Measurements from ENCODE around the gene MYCBPAP.

Gene MYCBPAP

GRCh38 chr17:50563092-50563511, 54.9 kb downstream of the MYCBPAP start:
- no peak overlapping the region for H3K4me3 ChIP-seq (ENCODE audit: low read depth, low read length)
- DNase-seq (ENCODE audit: low read depth) = no peak
- TF ChIP-seq CTCF (IDR thresholded peaks at IDR 0.05; ENCODE audit: low read depth, low read length, missing control alignments) = peak; percentile 11

DNA sequence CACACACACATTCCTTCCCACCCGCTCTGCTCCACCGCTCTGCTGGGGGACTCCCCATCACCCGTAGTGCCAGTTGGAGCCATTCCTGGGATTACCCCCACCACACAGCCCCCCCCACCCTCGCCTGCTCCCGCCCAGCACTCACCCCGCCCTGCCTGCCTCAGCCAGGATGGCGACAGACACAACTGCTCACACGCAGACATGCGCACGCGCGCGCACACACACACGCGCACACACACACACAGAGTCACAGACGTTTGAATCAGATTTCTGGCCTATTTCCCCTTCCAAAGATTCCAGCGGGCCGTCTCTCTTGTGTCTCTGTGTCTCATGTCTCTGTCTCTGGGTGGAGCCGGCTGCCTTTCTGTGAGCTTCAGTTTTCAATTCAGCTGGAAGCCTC, 56.7 kb downstream of the MYCBPAP start:
- no peak for DNase-seq (ENCODE audit: low read depth)
- H3K4me3 ChIP-seq (ENCODE audit: low read depth, low read length) = no peak overlapping the region
- no peak for TF ChIP-seq CTCF (IDR thresholded peaks at IDR 0.05; ENCODE audit: low read depth, low read length, missing control alignments)

DNA sequence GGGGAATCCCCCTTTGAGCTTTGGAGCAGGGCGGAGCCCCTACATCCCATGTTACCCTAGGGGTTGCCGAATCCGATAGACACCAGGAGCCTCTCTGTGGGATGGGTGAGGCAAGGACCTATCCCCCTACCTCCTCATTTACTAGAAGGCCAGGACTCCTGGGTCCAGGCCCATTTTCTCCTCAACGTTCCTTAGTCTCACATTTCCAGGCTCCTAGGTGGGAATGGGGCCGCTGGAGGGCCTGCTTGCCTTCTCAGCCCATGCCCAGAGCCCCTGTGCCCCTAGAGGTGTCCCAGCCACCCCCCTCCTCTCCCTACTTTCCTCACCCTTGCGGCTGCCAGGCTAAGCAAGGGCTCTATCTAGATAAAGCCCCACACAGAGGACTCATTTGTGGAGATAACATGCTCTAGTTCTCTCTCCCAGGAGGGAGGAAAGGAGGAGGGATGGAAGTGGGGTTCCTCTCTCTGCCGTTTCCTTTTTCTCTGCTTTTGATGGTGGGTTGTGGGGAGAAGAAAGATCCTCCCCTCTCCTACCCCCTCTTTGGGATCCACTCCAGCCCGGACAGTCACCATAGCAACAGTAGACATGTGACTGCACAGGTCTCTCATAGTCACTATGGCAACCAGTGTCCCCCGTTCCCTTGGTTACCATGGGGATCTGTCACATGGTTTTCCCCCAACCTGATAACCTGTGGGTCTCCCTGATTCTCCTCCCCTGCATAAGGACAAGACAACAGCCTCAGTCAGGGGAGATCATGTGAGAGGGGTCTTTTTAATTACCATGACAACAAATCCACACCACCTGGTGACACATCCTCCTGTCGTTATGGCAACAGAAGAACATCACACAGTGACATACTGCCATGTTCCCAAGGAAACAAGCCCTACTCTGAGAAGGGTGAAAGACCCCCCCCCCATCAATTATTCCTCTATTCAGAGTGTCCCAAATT, 57.4 kb downstream of the MYCBPAP start:
- TF ChIP-seq CTCF (IDR thresholded peaks at IDR 0.05; ENCODE audit: low read depth, low read length, missing control alignments) = no peak
- no peak overlapping the region for H3K4me3 ChIP-seq (ENCODE audit: low read depth, low read length)
- no peak for DNase-seq (ENCODE audit: low read depth)

- no peak for DNase-seq (ENCODE audit: low read depth)
- no peak for TF ChIP-seq CTCF (IDR thresholded peaks at IDR 0.05; ENCODE audit: low read depth, low read length, missing control alignments)
- no peak overlapping the region for H3K4me3 ChIP-seq (ENCODE audit: low read depth, low read length)
Observed at GRCh38 chr17:50566886-50567285, 58.6 kb downstream of the MYCBPAP start.

DNA sequence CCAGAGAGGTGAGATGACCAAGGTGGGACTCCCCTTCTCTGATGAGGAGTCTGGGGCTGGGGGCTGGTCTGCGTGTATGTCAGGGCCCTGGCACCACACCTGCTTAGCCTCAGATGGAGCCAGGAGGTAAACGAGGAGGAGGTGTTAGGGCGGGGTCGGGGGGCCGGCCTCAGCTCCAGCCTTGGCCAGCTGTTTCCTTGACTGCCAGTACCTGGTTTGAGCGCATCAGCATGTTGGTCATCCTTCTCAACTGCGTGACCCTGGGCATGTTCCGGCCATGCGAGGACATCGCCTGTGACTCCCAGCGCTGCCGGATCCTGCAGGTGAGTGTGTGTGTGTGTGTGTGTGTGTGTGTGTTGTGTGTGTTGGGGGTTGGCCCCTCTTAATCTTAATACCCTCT, 60.4 kb downstream of the MYCBPAP start:
- H3K4me3 ChIP-seq (ENCODE audit: low read depth, low read length) = no peak overlapping the region
- TF ChIP-seq CTCF (IDR thresholded peaks at IDR 0.05; ENCODE audit: low read depth, low read length, missing control alignments) = no peak

GRCh38 chr17:50569592-50569991, 61.4 kb downstream of the MYCBPAP start:
- no peak overlapping the region for H3K4me3 ChIP-seq (ENCODE audit: low read depth, low read length)
- TF ChIP-seq CTCF (IDR thresholded peaks at IDR 0.05; ENCODE audit: low read depth, low read length, missing control alignments) = no peak

More for the DNA sequence above, 60.4 kb downstream of the MYCBPAP start:
- no peak for DNase-seq (ENCODE audit: low read depth)

GRCh38 chr17:50570032-50570431, 61.8 kb downstream of the MYCBPAP start:
- DNase-seq (ENCODE audit: low read depth) = no peak
- TF ChIP-seq CTCF (IDR thresholded peaks at IDR 0.05; ENCODE audit: low read depth, low read length, missing control alignments) = no peak
- H3K4me3 ChIP-seq (ENCODE audit: low read depth, low read length) = no peak overlapping the region

More at GRCh38 chr17:50569592-50569991, 61.4 kb downstream of the MYCBPAP start:
- no peak for DNase-seq (ENCODE audit: low read depth)

Measured in GM12864 (cell line).